Spleen (tissue), 7 donors: ENCODE measurements around the gene GAS7.

Experiments
- POLR2A ChIP-seq, 3 donors: fragments of 450-650 bp; IDR thresholded peaks; one replicate each; pipeline ENCODE4 v1.5.1; 2017; ENCODE audit warnings: antibody characterized with exemption in 3 of 3, mild to moderate bottlenecking in 1 of 3
- POLR2AphosphoS5 ChIP-seq, 3 donors: sonication (generic); formaldehyde crosslinking; IDR thresholded peaks; one replicate each; pipeline ENCODE4 v1.5.1; 2017; ENCODE audit warnings: antibody characterized with exemption in 3 of 3
- TF ChIP-seq, protein P1 (sequence below), 11 experiments: fragments of 200-600 bp in 7 of 11; fragments of 450-650 bp in 4 of 11; sonication (generic) in 4 of 11; IDR thresholded peaks in 8 of 11; conservative IDR thresholded peaks in 3 of 11; 1 replicate in 7 of 11; 2 replicates in 4 of 11; pipeline versions ENCODE4 v1.4.0 to v1.8.0; 2016 to 2021; ENCODE audit warnings: antibody characterized with exemption in 11 of 11, inconsistent platforms in 4 of 11, mild to moderate bottlenecking in 1 of 11
- donor health status: DM: no; HTN: no; CAD: no; lungs with moderate emphysema.
- donor health status: DM: no; HTN: no; CAD: no.
- donor health status: DM: no; HTN: no; CAD: no.

DNA sequence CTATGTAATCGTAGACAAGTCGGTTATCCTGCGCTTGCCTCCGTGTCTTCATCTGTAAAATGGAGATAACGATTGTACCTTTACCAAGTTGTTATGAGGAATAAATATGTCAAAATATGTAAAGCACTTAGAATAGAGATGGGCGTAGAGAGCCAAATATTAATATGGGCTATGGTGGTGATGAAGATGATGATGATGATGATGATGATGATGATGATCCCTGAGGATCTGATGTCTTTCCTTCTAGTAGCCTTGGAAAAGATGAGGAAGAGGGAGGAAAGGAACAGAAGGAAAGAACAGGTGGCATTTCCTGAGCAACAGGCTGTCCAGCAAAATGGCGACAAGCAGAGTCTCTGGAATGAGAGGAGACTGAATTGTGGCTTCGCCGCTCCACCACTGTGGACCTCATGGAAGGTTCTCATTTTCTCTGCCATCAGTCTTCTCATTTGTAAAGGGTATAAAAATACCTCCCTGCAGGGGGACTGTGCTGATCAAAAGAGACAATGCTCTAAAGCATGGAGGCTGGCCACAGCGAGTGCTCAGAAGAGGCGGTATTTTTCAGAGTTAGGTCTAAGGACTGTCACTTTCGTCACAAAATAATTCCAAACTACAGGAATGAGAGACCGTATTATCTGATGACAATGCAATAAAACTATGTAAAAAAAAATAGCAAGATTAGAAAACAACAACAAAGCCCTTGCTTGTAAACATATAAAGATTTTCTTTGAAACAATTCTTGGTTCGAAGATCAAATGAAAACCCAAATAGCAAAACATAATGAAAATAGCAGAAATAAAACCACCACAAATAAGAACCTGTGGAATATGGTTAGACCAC, 276.2 kb downstream of the GAS7 start:
- TF ChIP-seq POLR2AphosphoS5 (IDR thresholded peaks at IDR 0.05): no peak
- TF ChIP-seq, protein P1, sequence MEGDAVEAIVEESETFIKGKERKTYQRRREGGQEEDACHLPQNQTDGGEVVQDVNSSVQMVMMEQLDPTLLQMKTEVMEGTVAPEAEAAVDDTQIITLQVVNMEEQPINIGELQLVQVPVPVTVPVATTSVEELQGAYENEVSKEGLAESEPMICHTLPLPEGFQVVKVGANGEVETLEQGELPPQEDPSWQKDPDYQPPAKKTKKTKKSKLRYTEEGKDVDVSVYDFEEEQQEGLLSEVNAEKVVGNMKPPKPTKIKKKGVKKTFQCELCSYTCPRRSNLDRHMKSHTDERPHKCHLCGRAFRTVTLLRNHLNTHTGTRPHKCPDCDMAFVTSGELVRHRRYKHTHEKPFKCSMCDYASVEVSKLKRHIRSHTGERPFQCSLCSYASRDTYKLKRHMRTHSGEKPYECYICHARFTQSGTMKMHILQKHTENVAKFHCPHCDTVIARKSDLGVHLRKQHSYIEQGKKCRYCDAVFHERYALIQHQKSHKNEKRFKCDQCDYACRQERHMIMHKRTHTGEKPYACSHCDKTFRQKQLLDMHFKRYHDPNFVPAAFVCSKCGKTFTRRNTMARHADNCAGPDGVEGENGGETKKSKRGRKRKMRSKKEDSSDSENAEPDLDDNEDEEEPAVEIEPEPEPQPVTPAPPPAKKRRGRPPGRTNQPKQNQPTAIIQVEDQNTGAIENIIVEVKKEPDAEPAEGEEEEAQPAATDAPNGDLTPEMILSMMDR (IDR thresholded peaks at IDR 0.05 in 8 of 11, conservative IDR thresholded peaks at IDR 0.05 in 3 of 11): no peak
- TF ChIP-seq POLR2A (IDR thresholded peaks at IDR 0.05): no peak
